ENCODE data around the gene S100P.
"Not testable (repeated sequence)": the region's sequence is repeated elsewhere in the genome, so short reads cannot be mapped to it uniquely, and the experiment has no call there.

S100P gene

GRCh38 chr4:6693231-6694176, at the start of gene S100P:
TSS of gene S100P (plus strand) at chr4:6693878. CDS start at chr4:6693933, 55 bp downstream.
- no peak for DNase-seq (ENCODE audit: extremely low read depth, low read depth)
- no peak for TF ChIP-seq CTCF (IDR thresholded peaks at IDR 0.05; ENCODE audit: low read depth, low read length, missing control alignments)
- no peak within 1 kb of the TSS for H3K4me3 ChIP-seq (replicated peaks; ENCODE audit: low read depth, low read length)

- DNase-seq (ENCODE audit: extremely low read depth, low read depth): no peak
- H3K4me3 ChIP-seq (replicated peaks; ENCODE audit: low read depth, low read length): no peak overlapping the region
- TF ChIP-seq CTCF (IDR thresholded peaks at IDR 0.05; ENCODE audit: low read depth, low read length, missing control alignments): no peak
Observed at GRCh38 chr4:6644792-6645530, 48.7 kb upstream of the S100P start.

GRCh38 chr4:6647169-6647568, 46.5 kb upstream of the S100P start:
- TF ChIP-seq CTCF (IDR thresholded peaks at IDR 0.05; ENCODE audit: low read depth, low read length, missing control alignments): no peak
- DNase-seq (ENCODE audit: extremely low read depth, low read depth): no peak
- no peak overlapping the region for H3K4me3 ChIP-seq (replicated peaks; ENCODE audit: low read depth, low read length)

- no peak for TF ChIP-seq CTCF (IDR thresholded peaks at IDR 0.05; ENCODE audit: low read depth, low read length, missing control alignments)
- DNase-seq (ENCODE audit: extremely low read depth, low read depth): no peak
- H3K4me3 ChIP-seq (replicated peaks; ENCODE audit: low read depth, low read length): no peak overlapping the region
Observed at GRCh38 chr4:6647582-6648230, 46.0 kb upstream of the S100P start.

GRCh38 chr4:6649216-6649615, 44.5 kb upstream of the S100P start:
- H3K4me3 ChIP-seq (replicated peaks; ENCODE audit: low read depth, low read length): no peak overlapping the region
- no peak for TF ChIP-seq CTCF (IDR thresholded peaks at IDR 0.05; ENCODE audit: low read depth, low read length, missing control alignments)
- DNase-seq (ENCODE audit: extremely low read depth, low read depth): no peak

GRCh38 chr4:6654211-6654610, 39.5 kb upstream of the S100P start:
- DNase-seq (ENCODE audit: extremely low read depth, low read depth); H3K4me3 ChIP-seq (replicated peaks; ENCODE audit: low read depth, low read length): not testable (repeated sequence)

- DNase-seq (ENCODE audit: extremely low read depth, low read depth); H3K4me3 ChIP-seq (replicated peaks; ENCODE audit: low read depth, low read length): not testable (repeated sequence)
Observed at GRCh38 chr4:6655291-6655690, 38.4 kb upstream of the S100P start.
